ENCODE data around the gene FRMPD1.

The FRMPD1 gene

DNA sequence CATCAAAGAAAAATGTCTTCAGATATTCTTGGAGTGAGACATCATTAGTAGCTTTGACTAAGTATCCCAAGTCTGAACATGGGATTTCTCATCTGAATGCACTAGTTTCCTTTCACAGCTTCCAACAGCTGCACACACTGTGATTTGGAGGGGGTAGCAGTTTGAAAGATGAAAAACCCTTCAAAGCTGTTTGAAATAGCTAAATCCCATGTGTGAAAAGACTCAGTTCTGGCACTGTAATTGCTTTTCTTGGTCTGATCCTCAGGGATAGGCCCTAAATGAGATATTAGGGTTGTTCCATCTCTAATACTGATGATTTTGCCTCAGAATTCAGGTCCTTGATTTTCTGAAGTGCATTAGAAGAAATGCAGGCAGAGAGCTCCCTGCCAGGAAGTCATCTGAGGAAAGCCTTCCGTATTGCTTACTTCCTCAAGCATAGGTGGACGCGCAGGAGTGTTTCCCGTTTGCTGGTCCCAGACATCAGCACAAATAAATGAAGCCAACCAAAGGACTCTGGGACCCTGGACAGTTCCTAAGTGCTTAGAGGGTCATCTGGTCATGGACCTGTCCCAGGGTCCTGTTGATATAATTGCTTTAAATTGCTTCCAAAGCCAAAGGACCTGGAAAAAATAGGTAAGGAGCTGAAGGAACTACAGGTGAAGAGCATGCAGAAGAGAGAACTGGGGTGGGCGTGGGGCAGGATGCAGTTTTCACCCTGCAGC is 25.6 kb upstream of the FRMPD1 start:
- in situ Hi-C loops (cut with HindIII; ENCODE audit: low sequenced_read_pairs) = no loop called here

GRCh38 chr9:37625758-37626147 is 25.0 kb upstream of the FRMPD1 start:
- in situ Hi-C loops (cut with HindIII; ENCODE audit: low sequenced_read_pairs) = no loop called here

DNA sequence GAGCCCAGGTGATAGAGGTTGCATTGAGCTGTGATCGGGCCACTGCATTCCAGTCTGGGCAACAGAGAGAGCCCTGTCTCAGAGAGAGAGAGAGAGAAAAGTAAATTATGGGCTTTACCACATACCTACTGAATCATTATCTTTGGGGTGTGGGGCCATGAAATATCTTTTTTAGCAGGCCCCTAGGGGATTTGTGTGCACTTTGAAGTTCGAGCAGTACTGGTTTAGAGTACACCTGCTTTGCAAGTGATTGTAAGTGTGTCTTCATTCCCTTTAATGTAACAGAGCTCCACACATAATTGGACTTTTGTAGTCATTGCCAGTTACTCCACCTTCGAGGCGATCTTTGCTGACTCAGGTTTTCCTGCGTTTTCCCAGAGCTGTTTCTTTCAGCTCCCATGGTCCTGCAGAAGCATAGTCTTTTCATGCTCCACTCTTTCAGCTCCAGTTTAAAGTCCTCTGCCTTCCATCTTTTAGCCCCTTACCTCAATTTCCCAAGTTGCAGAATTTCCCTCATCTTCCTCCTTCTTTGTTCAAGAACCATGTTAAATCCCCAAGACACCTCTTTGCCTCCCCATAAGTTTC is 24.0 kb upstream of the FRMPD1 start:
- in situ Hi-C loops (cut with HindIII; ENCODE audit: low sequenced_read_pairs) = no loop called here

- in situ Hi-C loops (cut with HindIII; ENCODE audit: low sequenced_read_pairs) = no loop called here
Measured at GRCh38 chr9:37632479-37632878, 18.3 kb upstream of the FRMPD1 start.

GRCh38 chr9:37635808-37636207 is 14.9 kb upstream of the FRMPD1 start:
- in situ Hi-C loops (cut with HindIII; ENCODE audit: low sequenced_read_pairs) = no loop called here

- in situ Hi-C loops (cut with HindIII; ENCODE audit: low sequenced_read_pairs) = no loop called here
Measured at GRCh38 chr9:37636511-37637448, 14.0 kb upstream of the FRMPD1 start.

DNA sequence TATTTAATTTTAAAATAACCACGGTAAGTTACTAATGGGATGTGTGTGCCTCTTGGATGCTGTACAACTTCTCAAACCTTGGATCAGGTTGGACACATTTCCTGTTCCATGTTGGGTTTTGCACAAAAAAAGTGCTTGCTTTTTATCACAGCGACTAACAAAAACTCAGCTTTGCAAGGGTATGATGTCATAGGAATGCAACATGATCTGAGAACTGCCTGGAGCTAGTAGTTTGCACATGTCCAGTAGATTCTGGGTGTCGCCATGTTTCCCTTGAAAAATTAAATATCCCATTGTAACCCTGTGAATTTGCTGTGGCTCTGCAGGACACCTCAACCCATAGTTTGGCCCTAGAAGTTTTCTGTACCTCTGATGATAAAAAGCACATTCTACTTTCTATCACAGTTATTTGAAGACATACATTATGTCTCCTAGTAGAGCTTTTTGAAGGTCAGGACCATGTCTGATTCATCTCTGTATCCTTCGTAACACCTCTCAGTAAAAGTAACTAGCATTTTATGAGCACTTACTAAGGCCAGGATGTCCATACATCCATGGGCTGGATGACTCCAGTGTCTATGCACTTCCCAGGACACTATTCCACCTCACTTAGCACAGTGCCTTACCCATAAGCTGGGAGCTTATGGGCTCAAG is 11.5 kb upstream of the FRMPD1 start:
- in situ Hi-C loops (cut with HindIII; ENCODE audit: low sequenced_read_pairs) = no loop called here

DNA sequence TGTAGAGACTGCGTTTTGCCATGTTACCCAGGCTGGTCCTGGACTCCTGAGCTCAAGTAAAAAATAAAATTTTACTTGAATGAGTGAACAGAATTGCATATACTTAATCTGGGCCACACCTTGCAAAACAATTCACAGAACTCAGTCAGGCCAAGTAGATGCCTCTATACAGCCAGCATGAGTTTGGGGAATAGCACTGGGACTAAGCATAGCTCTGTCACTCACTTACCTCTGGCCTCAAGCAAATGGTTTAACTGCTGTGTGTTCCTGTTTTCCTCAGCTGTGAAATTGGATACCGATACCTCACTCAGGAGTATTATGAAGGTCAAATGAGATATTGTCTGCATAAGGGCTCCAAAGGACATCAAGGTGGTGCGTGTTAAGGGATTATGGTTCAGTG is 10.9 kb upstream of the FRMPD1 start:
- in situ Hi-C loops (cut with HindIII; ENCODE audit: low sequenced_read_pairs) = no loop called here

GRCh38 chr9:37640246-37640645 is 10.5 kb upstream of the FRMPD1 start:
- in situ Hi-C loops (cut with HindIII; ENCODE audit: low sequenced_read_pairs) = no loop called here

GRCh38 chr9:37641331-37641730 is 9.4 kb upstream of the FRMPD1 start:
- in situ Hi-C loops (cut with HindIII; ENCODE audit: low sequenced_read_pairs) = no loop called here

DNA sequence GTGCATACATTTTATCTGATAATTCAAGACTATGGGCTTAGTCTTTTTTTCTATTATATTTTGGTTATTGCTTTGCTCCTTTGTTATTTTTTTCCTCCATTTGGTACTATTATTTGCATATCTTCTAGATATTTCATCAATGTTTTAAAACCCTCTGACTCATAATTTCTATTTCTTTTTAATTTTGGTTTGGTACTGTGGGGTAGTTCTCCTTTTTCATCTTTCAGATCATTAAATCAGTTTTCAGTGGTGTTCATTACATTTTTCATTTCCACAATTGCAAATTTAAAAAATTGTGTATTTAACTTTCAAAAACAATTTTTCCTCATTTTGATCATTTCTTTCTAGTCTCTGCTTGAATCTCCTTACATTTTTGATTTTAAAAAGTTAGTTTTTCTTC is 7.5 kb upstream of the FRMPD1 start:
- in situ Hi-C loops (cut with HindIII; ENCODE audit: low sequenced_read_pairs) = no loop called here

DNA sequence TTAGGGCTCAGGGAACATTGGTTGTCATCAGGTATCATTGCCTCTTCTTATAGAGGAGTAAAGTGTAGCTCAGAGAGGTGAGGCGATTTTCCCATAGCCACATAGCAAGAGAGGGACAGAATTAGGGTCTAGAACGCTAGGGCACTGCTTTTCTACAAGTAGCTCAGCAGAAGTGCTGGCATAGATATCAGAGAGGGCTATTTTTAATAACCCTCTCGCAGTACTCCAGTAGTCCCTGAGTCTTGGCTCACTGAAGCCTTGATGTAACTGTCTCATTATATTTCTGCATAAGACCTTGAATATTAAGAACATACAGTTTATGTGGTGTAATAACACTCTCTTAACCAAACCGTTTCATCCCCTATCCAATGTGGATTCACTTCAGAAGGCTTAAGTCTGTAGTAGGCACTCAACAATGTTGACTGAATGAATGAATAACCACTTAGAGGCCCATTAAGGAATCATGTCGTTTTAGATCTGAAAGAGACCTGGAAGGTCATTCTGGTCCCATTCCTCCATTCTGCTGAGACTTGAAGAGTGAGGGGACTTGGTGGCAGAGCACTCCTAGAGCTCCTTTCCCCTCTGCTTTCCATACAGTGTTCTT is 4.7 kb upstream of the FRMPD1 start:
- in situ Hi-C loops (cut with HindIII; ENCODE audit: low sequenced_read_pairs) = no loop called here

DNA sequence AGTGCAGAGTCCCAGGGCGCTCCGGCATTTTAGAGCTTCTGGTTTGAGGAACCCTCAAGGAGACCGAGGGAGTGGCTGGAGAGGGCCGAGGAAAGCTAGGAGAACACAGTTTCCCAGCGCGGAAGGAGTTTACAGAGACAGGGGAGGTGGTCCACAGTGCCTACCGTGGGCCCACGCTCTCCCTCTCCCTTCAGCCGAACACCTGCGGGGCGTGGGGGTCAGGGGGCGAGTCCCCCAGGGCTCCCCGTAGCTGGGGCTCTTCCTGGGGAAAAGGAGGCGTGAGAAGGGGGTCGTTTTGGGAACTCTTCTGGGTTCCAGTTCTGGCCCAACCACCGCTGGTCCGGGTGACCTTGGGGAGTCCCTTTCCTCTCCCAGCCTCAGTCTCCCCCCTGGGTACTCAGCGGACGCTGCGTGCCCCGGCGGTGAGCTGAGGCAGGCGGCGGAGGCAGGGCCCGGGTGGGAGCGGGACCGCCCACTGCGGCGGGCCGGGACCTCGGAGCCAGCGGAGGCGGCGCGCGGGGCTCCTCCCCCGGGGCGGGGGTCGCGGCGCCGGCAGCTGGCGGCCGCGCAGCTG is 368 bp upstream of the FRMPD1 start:
- in situ Hi-C loops (cut with HindIII; ENCODE audit: low sequenced_read_pairs) = no loop called here

DNA sequence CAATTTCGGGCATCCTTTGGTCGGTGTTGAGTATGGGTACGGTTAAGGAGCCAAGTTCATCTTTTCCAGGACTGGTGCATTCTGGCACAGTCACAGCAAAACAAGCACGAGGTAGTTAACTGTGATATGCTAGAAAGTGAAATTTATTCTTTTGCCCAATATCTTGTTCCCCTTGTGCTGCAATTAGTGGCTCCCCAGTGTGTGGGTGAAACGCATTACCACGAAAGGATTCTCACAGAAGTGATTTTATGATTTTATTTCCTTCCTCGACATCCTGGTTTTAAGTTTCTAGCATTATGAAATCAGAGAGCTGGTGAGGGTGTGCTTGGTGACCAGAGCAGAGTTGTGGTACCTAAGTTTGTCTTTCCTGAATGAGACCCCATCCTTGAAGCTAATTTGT is 1.5 kb downstream of the FRMPD1 start:
- in situ Hi-C loops (cut with HindIII; ENCODE audit: low sequenced_read_pairs) = no loop called here

DNA sequence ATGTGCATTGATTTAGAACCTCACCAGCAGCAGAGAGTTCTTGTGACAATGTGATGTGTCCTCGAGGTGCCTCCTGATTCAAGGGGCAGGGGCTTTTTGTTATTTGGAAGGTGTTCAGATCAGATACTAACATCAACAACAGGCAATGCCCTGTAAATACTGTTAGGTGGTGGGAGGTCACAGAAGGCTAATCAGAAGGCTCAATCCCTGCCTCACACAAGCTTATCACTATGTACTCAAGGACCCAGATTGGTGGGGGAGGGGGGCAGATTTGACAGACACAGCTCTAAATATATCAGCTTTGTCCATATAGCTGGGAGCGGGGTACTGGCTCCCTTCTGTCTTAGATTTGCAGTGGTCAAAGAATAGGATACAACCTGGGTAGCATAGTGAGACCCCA is 2.6 kb downstream of the FRMPD1 start:
- in situ Hi-C loops (cut with HindIII; ENCODE audit: low sequenced_read_pairs) = no loop called here

DNA sequence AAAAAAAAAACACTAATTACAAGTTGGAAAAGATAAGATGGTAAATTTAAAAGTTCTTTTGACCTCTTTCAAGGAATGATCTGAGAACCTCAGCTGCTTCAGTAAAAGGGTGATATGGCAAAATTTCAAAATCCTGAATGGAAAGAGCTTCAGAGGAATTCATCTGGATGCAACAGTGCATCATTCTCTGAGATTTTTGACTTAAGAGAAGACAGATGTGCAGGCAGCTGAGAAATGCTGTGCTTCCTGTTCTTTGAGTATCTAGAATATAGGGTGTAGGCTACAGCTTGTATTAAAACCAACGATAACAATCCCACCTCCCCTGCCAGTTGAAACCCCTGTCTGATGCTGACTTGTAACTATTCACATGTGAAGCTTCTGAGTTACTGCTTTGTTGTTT is 6.2 kb downstream of the FRMPD1 start:
- in situ Hi-C loops (cut with HindIII; ENCODE audit: low sequenced_read_pairs) = no loop called here

- in situ Hi-C loops (cut with HindIII; ENCODE audit: low sequenced_read_pairs) = no loop called here
Measured at GRCh38 chr9:37660691-37661090, 9.9 kb downstream of the FRMPD1 start.

DNA sequence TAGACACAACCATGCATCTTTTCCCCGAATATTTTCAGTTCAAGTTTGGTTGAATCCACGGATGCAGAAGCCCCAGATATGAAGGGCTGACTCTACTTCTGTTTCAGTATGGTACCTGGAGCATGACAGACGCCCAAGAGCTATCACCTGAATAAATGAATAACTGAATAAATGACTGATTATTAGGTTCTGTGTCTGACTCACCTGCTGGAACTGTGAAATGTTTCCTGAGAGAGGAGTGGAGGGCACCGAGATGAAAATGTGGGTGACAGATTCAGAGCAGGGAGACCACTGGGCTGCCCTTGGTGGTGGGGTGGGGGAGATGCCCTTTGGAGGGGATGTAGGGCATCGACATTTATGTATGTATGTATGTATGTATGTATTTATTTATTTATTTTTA is 13.2 kb downstream of the FRMPD1 start:
- in situ Hi-C loops (cut with HindIII; ENCODE audit: low sequenced_read_pairs) = no loop called here

- in situ Hi-C loops (cut with HindIII; ENCODE audit: low sequenced_read_pairs) = no loop called here
Measured at GRCh38 chr9:37667706-37668105, 17.0 kb downstream of the FRMPD1 start.

- in situ Hi-C loops (cut with HindIII; ENCODE audit: low sequenced_read_pairs) = no loop called here
Measured at GRCh38 chr9:37668116-37668601, 17.4 kb downstream of the FRMPD1 start.

Data from endothelial cell of hepatic sinusoid (primary cell).